GM12801 (cell line): ENCODE results near the gene HSPB6.

Experiments
- TF ChIP-seq, protein P1 (sequence below): IDR thresholded peaks from one replicate; pipeline ENCODE4 v1.5.1; 2011; ENCODE audit warnings: control low read depth; ENCODE audit not compliant: insufficient read length; ENCODE audit errors: extremely low read depth

Gene HSPB6

GRCh38 chr19:35733180-35734125 is 23.4 kb downstream of the HSPB6 start:
- TF ChIP-seq, protein P1, sequence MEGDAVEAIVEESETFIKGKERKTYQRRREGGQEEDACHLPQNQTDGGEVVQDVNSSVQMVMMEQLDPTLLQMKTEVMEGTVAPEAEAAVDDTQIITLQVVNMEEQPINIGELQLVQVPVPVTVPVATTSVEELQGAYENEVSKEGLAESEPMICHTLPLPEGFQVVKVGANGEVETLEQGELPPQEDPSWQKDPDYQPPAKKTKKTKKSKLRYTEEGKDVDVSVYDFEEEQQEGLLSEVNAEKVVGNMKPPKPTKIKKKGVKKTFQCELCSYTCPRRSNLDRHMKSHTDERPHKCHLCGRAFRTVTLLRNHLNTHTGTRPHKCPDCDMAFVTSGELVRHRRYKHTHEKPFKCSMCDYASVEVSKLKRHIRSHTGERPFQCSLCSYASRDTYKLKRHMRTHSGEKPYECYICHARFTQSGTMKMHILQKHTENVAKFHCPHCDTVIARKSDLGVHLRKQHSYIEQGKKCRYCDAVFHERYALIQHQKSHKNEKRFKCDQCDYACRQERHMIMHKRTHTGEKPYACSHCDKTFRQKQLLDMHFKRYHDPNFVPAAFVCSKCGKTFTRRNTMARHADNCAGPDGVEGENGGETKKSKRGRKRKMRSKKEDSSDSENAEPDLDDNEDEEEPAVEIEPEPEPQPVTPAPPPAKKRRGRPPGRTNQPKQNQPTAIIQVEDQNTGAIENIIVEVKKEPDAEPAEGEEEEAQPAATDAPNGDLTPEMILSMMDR: no peak

GRCh38 chr19:35732540-35733179 is 24.2 kb downstream of the HSPB6 start:
- TF ChIP-seq, protein P1: no peak

- TF ChIP-seq, protein P1: no peak
Measured at GRCh38 chr19:35731779-35732405, 24.9 kb downstream of the HSPB6 start.

DNA sequence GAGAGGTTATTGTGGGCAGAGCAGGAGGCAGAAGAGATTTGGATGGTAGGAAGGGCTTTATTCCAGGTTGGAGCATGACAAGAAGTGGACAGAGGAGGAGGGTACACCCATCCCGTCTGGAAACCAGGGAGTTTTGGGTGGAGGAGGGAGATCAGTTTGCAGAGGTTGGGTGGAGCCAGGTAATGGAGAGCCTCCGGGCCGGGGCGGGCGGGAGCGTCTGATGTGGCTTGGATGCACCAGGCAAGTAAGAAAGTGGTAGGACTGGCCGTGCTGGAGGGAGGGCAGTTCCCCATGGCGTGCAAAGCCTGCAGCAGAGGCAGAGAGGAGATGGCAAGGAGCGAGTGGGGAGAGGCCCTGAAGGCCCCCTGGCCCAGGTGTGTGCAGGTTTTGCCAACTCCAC is 25.5 kb downstream of the HSPB6 start:
- TF ChIP-seq, protein P1: no peak

DNA sequence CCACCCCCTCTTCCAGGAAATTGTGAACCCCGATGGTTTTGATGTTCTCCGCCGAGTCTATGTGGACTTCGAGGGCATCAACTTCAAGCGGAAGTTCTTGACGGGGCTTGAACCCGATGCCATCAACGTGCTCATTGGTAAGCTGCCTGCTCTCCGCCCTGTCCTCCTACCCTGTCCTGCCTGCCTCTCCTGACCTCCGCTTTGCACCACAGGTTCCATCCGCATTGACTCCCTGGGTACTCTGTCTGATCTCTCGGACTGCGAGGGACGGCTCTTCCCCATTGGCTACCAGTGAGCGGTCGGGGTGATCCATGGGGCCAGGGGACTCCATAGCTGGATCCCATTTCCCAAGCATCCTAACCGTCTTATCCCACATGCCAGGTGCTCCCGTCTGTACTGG is 26.5 kb downstream of the HSPB6 start:
- TF ChIP-seq, protein P1: no peak

DNA sequence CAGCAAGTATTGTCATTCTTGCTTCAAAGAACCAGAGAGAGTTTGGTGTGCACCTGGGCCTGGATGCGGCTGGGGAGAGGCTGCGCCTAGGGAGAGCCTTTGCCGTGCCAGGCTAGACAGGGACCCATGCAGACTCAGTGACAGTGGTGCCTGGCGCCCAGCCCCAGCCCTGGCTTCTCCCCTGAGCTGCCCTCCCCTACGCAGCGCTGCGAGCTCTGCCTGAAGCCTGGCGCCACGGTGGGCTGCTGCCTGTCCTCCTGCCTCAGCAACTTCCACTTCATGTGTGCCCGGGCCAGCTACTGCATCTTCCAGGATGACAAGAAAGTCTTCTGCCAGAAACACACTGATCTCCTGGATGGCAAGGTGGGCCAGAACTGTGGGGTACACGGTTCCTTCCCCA is 27.1 kb downstream of the HSPB6 start:
- TF ChIP-seq, protein P1: no peak

- TF ChIP-seq, protein P1: no peak
Measured at GRCh38 chr19:35729021-35729420, 27.8 kb downstream of the HSPB6 start.
